Erythroblast (primary cell): ENCODE results near the gene DACH2.

ENCODE experiments used
- DNase-seq, 2 experiments: peaks; one replicate each; lab custom pipeline; 2025; lab: John Stamatoyannopoulos, UW
- GATA1 ChIP-seq: IDR thresholded peaks from 2 replicates; pipeline ENCODE4 v1.6.1; 2011; ENCODE audit warnings: low read depth, mild to moderate bottlenecking, control low read depth, low read length, moderate library complexity
- POLR2A ChIP-seq: IDR thresholded peaks from 2 replicates; pipeline ENCODE4 v1.6.1; 2011; ENCODE audit warnings: mild to moderate bottlenecking, low read length

The DACH2 gene

DNA sequence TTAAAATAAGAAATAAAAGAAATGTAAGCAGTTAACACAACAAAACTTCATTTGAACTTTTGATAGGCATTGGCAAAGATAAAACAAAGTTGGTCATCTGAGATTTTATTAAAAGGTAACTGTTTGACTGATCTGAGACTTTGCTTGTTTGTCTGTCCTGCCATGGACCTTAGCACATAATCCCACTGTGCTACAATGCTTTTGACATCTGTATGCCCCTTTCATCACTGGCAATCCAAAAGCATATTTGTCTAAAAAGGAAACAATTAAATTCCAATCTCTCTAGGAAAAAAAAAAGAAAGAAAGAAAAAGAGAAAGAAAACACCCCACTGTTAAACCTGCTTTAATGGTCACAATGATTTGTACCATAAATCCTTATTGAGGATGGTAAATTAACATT, 231.0 kb downstream of the DACH2 start:
- no peak for DNase-seq
- no peak for TF ChIP-seq GATA1
- TF ChIP-seq POLR2A: no peak

DNA sequence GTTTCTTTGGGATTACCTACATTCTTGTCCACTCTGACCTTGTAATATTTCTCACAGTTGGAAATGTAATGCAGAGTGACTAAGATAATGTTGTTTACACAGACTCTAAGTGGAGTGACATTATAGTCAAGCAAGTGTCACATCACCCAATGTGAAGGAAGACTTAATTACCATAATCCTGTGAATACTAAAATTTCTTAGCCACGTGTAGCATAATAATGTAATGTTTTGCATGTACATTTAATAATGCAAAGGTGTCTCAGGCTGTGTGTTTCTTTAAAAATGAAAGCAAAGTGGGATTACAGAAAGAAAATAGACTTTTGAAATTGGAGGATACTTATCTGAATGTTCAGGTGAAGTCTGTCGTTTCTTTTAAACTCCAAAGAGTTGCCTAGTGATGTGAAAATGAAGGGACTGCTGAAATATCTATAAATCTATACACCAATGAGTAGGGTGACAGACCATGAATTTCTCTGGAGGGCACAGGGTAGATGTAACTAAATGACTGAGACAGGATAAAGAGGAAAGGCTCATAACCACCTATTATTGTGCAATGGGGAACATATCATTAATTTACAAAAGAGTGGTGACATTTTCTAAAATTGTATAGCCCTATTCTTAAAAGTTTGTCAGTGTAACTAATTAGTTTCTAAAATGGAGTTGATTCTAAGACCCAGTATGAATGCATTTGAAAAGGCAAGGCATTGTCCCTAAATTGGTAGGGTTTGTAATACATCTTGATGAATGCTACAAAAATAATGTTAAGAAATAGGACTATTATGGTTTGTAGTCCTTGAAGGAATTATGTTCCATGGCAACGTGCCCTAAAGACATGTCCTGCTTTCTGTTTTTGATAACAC, 235.7 kb downstream of the DACH2 start:
- TF ChIP-seq POLR2A: no peak
- DNase-seq: no peak

DNA sequence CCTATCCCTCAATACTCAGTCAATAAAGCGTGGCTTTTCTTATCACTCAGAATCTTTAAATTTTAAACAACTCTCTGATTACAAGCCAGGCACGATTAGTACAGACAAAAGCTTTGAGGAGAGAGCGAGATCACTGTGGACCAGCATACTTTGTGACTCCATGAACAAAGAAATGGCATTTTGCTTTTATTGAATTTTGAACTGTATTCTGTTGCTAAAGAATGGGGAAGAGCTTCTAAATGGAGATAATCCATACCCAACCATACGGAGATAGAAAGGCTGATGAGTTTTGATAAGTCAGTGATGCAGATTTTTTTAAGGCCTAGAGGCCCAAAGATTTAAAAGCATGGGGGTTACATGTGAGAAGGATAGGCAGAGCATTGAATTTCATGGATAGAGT, 259.1 kb downstream of the DACH2 start:
- TF ChIP-seq POLR2A: no peak
- no peak for DNase-seq

DNA sequence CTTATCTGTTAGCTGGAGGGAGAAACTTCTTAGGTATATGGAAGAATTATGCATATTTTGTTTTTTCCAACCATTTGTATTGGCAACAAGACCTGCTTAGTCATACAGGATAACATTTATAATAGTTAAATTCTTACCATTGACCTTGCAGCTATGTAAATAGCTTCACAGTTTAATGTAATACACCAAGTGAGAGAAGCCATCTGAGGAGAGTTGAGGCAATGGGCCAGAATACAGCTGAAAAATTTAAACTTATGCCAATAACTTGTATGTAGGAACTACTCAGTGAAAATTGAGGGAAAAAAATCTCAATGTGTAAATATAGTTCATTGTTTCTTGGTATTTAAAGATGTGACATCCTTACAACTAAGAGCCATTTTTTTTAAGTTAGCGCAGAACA, 273.5 kb downstream of the DACH2 start:
- TF ChIP-seq GATA1 (no peak), POLR2A (no peak)
- DNase-seq: no peak

DNA sequence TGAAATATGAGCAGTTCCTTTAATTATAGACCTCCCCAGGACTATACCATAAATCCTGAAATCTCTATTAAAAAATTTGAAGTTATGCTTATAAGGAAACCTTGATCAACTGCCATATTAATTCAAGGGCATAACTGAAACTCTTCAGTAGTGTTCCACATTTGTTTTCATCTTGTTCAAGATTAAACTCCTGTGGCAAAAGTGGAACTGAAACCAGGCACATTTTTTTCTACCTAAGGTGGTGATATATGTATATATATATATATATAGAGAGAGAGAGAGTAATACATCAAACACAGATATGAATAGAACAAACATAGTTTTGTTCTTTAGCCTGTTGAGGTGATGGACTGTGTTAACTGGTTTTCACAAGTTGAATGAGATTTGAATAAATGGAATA, 287.9 kb downstream of the DACH2 start:
- no peak for TF ChIP-seq GATA1
- TF ChIP-seq POLR2A: no peak
- DNase-seq: no peak

DNA sequence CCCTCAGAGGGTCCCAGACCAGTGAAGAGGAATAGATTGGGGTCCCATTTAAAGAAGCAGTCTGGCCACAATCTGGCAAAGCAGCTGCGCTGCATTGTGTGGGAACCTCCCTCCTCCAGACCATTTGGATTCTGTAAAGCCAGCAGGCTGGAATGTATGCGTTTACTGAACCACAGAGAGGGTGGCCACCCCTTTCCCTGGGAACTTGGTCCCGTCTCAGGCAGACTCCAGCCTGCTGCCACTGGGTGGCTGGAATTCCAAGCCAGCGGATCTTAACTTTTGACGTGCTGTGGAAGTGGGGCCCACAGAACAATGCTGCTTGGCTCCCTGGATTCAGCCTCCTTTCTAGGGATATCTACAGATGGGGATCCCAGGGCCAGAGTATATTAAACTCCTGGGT, 307.2 kb downstream of the DACH2 start:
- TF ChIP-seq POLR2A (no peak), GATA1 (no peak)
- no peak for DNase-seq

DNA sequence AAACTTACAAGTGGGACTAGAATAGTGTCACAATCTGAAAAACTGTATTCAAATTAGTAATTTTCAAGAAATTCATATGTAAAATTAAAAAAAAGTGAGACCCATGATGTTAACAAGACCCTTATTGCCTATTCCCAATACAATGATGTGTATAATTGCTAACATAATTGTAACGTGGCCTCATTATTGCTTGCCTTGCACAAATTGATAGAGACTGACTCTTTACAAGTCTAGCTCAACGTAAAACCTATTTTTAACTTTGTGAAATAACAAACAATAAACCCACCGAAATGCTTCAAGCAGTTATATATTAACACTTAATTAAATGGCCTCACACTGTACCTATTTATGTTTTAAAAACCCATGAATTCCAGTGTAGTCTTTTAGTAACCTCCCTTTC, 312.5 kb downstream of the DACH2 start:
- no peak for TF ChIP-seq POLR2A
- TF ChIP-seq GATA1: no peak

DNA sequence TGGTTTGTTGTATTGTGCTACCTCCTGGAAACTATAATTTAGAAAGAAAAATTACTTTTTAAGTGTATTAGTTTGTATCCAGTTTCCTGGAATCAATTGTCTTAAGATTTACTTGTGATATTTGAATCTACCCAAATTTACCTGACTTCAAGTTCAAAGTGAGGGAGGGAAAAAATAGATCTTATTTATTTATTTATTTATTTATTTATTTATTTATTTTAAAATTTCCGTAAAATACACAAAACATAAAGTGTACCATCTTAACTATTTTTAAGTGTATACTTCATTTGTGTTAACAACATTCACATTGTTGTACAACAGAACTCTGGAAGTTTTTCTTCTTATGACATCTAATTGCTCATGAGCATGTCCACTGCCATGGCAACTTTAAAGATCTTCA, 356.0 kb downstream of the DACH2 start:
- no peak for DNase-seq
- TF ChIP-seq GATA1 (no peak), POLR2A (no peak)

More for the DNA sequence above, 312.5 kb downstream of the DACH2 start:
- no peak for DNase-seq

DNA sequence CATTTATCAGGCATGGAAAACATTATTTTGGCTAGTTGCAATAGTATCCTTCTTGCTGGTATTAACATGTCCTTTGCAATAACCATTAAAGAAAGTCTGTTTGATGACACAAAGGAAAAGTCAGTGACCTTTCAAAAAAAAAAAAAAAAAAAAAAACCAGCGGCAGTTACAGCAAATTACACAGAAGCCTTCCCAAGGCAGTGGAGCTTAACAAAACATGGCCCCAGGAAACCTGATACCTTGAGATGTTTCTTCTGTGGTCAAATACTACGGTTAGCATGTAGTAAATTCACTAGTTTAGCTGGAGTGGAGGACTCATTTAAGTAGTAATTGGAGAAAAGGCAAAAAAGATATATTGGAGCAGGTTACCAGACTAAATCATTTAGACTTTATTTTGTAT, 359.1 kb downstream of the DACH2 start:
- TF ChIP-seq GATA1 (no peak), POLR2A (no peak)
- no peak for DNase-seq

DNA sequence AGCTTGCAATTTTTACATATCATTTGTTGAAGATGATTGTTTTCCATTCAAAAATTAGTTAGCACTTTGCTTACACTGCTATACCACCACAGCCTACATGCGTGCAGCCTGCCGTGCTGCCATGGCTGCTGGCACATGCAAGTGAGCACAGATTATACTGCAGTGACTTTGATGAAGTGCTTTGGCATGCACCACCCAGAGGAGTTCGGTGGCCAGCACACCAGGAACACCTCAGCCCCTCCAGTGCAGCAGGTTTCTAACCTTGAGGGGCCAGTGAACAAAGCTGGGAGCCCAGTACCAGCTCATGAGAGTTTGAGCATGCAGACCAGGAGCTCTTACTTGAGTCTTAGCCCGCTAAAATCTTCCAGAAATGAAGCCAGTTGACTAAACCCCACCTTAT, 431.5 kb downstream of the DACH2 start:
- TF ChIP-seq POLR2A (no peak), GATA1 (no peak)
- DNase-seq: no peak

DNA sequence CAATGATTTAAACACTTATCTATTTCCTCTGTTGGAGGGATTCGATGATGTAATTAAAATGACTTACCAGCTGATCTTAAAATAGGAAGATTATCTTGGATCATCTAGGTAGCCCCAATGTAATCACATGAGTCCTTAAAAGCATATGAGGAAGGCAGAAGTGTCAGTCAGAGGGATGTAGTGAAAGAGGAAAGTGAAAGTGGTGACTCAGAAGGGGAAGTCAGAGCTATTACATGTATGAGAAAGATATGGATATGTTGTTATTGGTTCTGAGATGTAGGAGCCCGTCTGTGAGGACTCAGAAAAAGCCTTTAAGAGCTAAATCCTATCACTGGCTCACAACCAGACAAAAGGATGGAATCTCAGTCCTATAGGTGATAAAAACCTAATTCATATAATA, 456.4 kb downstream of the DACH2 start:
- TF ChIP-seq GATA1 (no peak), POLR2A (no peak)
- no peak for DNase-seq

DNA sequence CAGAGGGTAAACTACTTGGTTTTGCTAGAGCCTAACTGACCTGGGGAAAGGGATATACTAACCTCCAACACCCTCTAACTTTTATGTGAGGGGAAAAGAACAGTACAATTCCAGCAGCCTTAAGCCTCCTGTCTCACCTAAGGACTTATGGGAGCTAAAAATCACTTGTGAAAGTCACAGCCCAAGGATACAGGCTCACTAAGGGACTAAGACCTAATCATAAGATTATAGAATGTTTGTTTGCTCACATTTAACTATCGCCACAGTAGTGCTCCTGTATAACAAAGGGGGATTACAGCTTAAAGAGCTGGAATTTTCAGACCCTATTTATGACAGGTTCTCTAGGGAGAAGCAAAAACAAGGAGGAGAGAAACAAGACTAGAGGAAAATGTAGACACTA, 548.7 kb downstream of the DACH2 start:
- no peak for DNase-seq
- no peak for TF ChIP-seq GATA1
- no peak for TF ChIP-seq POLR2A

DNA sequence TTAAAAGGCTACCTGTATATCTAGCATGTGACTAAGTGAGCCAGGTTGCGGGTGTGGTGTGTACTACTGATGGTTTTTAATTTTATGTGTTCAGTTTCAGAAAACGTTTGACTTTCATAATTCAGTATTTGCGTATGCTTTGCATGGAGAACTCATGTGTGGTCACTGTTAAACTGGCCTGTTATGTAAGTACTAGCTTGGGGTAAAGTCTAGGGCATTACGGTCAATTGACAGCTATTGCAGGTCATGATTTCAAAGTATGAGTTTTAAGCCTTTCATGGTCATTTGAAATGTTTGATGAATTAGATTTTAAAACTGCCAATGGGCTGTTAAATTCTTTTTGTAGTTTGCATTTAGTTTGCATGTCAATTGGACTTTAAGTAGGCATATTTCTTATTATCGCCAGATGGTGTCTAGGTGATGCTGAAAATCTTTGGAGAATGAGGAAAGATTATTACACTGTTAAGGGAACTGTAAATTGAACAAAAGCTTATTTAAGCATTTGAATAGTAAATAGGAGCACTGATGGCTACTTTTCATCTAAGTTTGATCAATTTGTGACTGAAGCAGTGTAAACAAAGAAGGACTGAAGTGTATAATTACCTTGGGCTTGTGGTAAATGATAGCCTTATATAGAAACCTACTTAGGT, 563.4 kb downstream of the DACH2 start:
- no peak for TF ChIP-seq GATA1
- no peak for TF ChIP-seq POLR2A
- no peak for DNase-seq

DNA sequence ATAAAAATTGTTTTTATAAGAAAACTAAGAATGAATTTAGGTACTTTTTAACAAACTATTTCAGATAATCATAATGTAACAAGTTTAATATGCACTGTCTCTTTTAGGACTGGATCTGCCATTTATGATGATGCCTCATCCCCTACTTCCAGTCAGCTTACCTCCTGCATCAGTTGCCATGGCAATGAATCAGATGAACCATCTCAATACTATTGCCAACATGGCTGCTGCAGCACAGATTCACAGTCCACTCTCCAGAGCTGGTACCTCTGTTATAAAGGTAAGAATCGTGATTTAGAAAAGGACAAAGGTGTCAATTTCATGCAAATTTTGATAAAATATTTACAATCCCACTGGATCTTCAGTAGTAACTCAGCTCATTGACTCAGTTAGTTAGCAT, 566.2 kb downstream of the DACH2 start:
- no peak for DNase-seq

DNA sequence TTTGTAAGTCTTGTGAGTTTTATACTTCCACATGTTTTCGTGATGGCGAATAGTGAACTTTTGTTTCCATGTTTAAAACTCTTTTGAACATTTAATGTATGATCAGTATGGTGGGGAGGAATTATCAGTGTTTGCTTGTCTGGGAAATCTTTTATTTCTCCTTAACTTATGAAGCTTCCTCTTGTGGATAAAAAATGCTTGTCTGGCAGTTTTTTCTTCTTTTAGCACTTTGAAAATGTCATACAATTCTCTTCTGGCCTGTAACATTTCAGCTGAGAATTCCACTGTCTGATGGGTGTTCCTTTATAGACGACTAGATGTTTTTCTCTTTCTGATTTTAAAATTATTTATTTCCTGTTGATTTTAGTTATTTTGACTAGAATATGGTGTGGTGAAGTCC, 576.0 kb downstream of the DACH2 start:
- TF ChIP-seq GATA1 (no peak), POLR2A (no peak)

More for the DNA sequence above, 566.2 kb downstream of the DACH2 start:
- TF ChIP-seq GATA1 (no peak), POLR2A (no peak)

More for the DNA sequence above, 576.0 kb downstream of the DACH2 start:
- no peak for DNase-seq
